A549 (cell line): ENCODE measurements around the gene SH3BGR. TPM values are rescaled to one million over a fixed set of nuclear protein-coding genes. Genes with fewer than 3 reads are reported as not detected.

ENCODE experiments used
- ATAC-seq, 2 experiments: fragments of 200-7000 bp in 1 of 2; fragments of >200 bp in 1 of 2; cut with Nextera tagmentation in 1 of 2; cut with Tn5 transposase in 1 of 2; 3 replicates each; pipeline versions ENCODE4 v1.8.0 to v1.9.1; 2018 to 2020; ENCODE audit warnings: mild to moderate bottlenecking in 1 of 2, moderate library complexity in 1 of 2
- CTCF ChIA-PET: fragments of 300-600 bp; sonication (Branson Sonifier 250); formaldehyde crosslinking; extraction: SDS; loops from one replicate; lab custom pipeline; 2021; ENCODE audit warnings: antibody characterized with exemption, inconsistent platforms; lab: Yijun Ruan, JAX
- POLR2A ChIA-PET: fragments of 350-600 bp; formaldehyde crosslinking; extraction: SDS; loops from one replicate; lab custom pipeline; 2021; ENCODE audit warnings: antibody characterized with exemption, inconsistent platforms; lab: Yijun Ruan, JAX
- DNase-seq, 2 experiments: peaks; one replicate each; pipeline versions ENCODE4 v3.0.0 to v3.0.0-alpha.2; 2011 to 2016; ENCODE audit warnings: low read depth in 1 of 2, low spot score in 1 of 2
- FAIRE-seq: peaks from 2 replicates; lab custom pipeline; 2011; peaks lifted over from hg19 to GRCh38; lab: Jason Lieb, UNC
- H3K27ac ChIP-seq, 2 experiments: fragments of >200 bp; sonication (Bioruptor Twin); formaldehyde crosslinking; 3 replicates each; pipeline ENCODE4 v1.5.1; 2016 to 2017
- H3K4me1 ChIP-seq: fragments of >200 bp; sonication (Bioruptor Twin); formaldehyde crosslinking; 3 replicates; pipeline ENCODE4 v1.6.1; 2016
- H3K4me2 ChIP-seq: fragments of >200 bp; sonication (Bioruptor Twin); formaldehyde crosslinking; 3 replicates; pipeline ENCODE4 v1.6.1; 2016
- H3K4me3 ChIP-seq: fragments of >200 bp; sonication (Bioruptor Twin); formaldehyde crosslinking; 3 replicates; pipeline ENCODE4 v1.5.1; 2016
- H3K9me3 ChIP-seq: fragments of >200 bp; sonication (Bioruptor Twin); formaldehyde crosslinking; 3 replicates; pipeline ENCODE4 v1.6.1; 2016
- BCL3 ChIP-seq: fragments of >200 bp; sonication (Bioruptor Twin); formaldehyde crosslinking; IDR thresholded peaks from 3 replicates; pipeline ENCODE4 v1.6.1; 2016
- CTCF ChIP-seq: fragments of >200 bp; sonication (Bioruptor Twin); formaldehyde crosslinking; IDR thresholded peaks from 3 replicates; pipeline ENCODE4 v1.5.1; 2016
- E2F6 ChIP-seq: IDR thresholded peaks from 2 replicates; pipeline ENCODE4 v1.6.1; 2012; ENCODE audit warnings: low read depth, borderline replicate concordance
- EHMT2 ChIP-seq: fragments of 200-600 bp; sonication (generic); IDR thresholded peaks from 2 replicates; pipeline ENCODE4 v1.6.1; 2016; ENCODE audit warnings: antibody characterized with exemption, low read depth, mild to moderate bottlenecking, moderate library complexity
- ESRRA ChIP-seq: fragments of 150-350 bp; IDR thresholded peaks from 2 replicates; pipeline ENCODE4 v1.6.1; 2014; ENCODE audit warnings: mild to moderate bottlenecking, low read length, borderline replicate concordance
- FOSL2 ChIP-seq, 2 experiments: fragments of 450-650 bp in 1 of 2; fragments of >200 bp in 1 of 2; sonication (Bioruptor Twin) in 1 of 2; formaldehyde crosslinking; IDR thresholded peaks; 2 replicates each; pipeline versions ENCODE4 v1.5.0 to v1.6.1; 2016 to 2020; ENCODE audit warnings: mild to moderate bottlenecking in 1 of 2, moderate library complexity in 1 of 2
- FOXS1 ChIP-seq: fragments of 250-450 bp; sonication (Bioruptor Pico); IDR thresholded peaks from 2 replicates; pipeline ENCODE4 v1.5.0; 2020; ENCODE audit warnings: mild to moderate bottlenecking, moderate library complexity
- HEYL ChIP-seq: fragments of 250-450 bp; sonication (Bioruptor Pico); IDR thresholded peaks from 2 replicates; pipeline ENCODE4 v1.8.0; 2021; ENCODE audit warnings: mild to moderate bottlenecking, moderate library complexity
- HMGXB4 ChIP-seq: fragments of 250-450 bp; sonication (Bioruptor Pico); IDR thresholded peaks from 2 replicates; pipeline ENCODE4 v1.5.0; 2021; ENCODE audit warnings: mild to moderate bottlenecking, moderate library complexity, borderline replicate concordance
- HOXA7 ChIP-seq: fragments of 250-450 bp; sonication (Bioruptor Pico); IDR thresholded peaks from 2 replicates; pipeline ENCODE4 v1.5.0; 2020; ENCODE audit warnings: mild to moderate bottlenecking, moderate library complexity
- JUN ChIP-seq, 2 experiments: fragments of >200 bp; sonication (Bioruptor Twin); formaldehyde crosslinking; IDR thresholded peaks; 2 replicates in 1 of 2; 3 replicates in 1 of 2; pipeline ENCODE4 v1.6.1; 2016 to 2017
- MAFK ChIP-seq: fragments of 450-650 bp; IDR thresholded peaks from 2 replicates; pipeline ENCODE4 v1.6.1; 2014; ENCODE audit not compliant: partially characterized antibody
- MAX ChIP-seq: IDR thresholded peaks from 2 replicates; pipeline ENCODE4 v1.6.1; 2012
- MAZ ChIP-seq: fragments of 150-350 bp; IDR thresholded peaks from 2 replicates; pipeline ENCODE4 v1.6.1; 2014; ENCODE audit warnings: antibody characterized with exemption, low read depth, low read length, borderline replicate concordance
- NR3C1 ChIP-seq: fragments of >200 bp; sonication (Bioruptor Twin); formaldehyde crosslinking; IDR thresholded peaks from 3 replicates; pipeline ENCODE4 v1.6.1; 2017
- PBX3 ChIP-seq: IDR thresholded peaks from 2 replicates; pipeline ENCODE4 v1.6.1; 2012
- POLR2A ChIP-seq: IDR thresholded peaks from 2 replicates; pipeline ENCODE4 v1.6.1; 2012; ENCODE audit warnings: mild to moderate bottlenecking, low read length
- POLR2AphosphoS2 ChIP-seq: conservative IDR thresholded peaks from 2 replicates; pipeline ENCODE4 v1.6.1; 2012; ENCODE audit warnings: low read length, improper control_type of control experiment, inconsistent platforms
- RAD21 ChIP-seq, 2 experiments: fragments of >200 bp in 1 of 2; sonication (Bioruptor Twin) in 1 of 2; formaldehyde crosslinking in 1 of 2; IDR thresholded peaks in 1 of 2; conservative IDR thresholded peaks in 1 of 2; 2 replicates in 1 of 2; 3 replicates in 1 of 2; pipeline ENCODE4 v1.6.1; 2012 to 2018; ENCODE audit warnings: inconsistent platforms in 1 of 2
- REST ChIP-seq: fragments of 200-600 bp; sonication (generic); IDR thresholded peaks from 2 replicates; pipeline ENCODE4 v1.6.1; 2016; ENCODE audit warnings: antibody characterized with exemption, mild to moderate bottlenecking, moderate library complexity
- RFX5 ChIP-seq: fragments of 450-650 bp; IDR thresholded peaks from 2 replicates; pipeline ENCODE4 v1.7.1; 2014; ENCODE audit warnings: antibody characterized with exemption, mild to moderate bottlenecking, moderate library complexity
- RNF2 ChIP-seq: fragments of 200-600 bp; sonication (generic); IDR thresholded peaks from 2 replicates; pipeline ENCODE4 v1.6.1; 2016; ENCODE audit warnings: low read depth, mild to moderate bottlenecking, antibody characterized with exemption, moderate library complexity, borderline replicate concordance
- SREBF2 ChIP-seq: fragments of 450-650 bp; IDR thresholded peaks from 2 replicates; pipeline ENCODE4 v1.6.1; 2014; ENCODE audit warnings: mild to moderate bottlenecking, moderate library complexity
- ZFP36 ChIP-seq: fragments of 450-650 bp; IDR thresholded peaks from 2 replicates; pipeline ENCODE4 v1.6.1; 2014; ENCODE audit warnings: borderline replicate concordance; ENCODE audit not compliant: partially characterized antibody
- WGBS: methylation state at CpG from one replicate; pipeline ENCODE4 v1.1.6; 2017; ENCODE audit errors: missing lambda C conversion rate; 5-methylcytosine and 5-hydroxymethylcytosine counted together
- polyA plus RNA-seq, 4 experiments: library from polyadenylated mRNA; depleted of rRNA in 3 of 4; stranded (reverse); fragments of >200 nt; fragmentation: RNase III in 1 of 4; extraction: RNeasy Plus Mini Kit Qiagen cat#74134 plus additional on column Dnase treatment in 1 of 4; gene quantifications; 2 replicates in 3 of 4; 3 replicates in 1 of 4; pipeline ENCODE4 v1.2.3, GENCODE V29; 2011 to 2017

SH3BGR gene
- polyA plus RNA-seq, 2 of the 4 experiments (the other 2 are of a cell fraction), result 1.0 to 3.0 TPM

- no peak for DNase-seq
- no peaks in the 10 kb centered on the region for H3K4me1 ChIP-seq
- TF ChIP-seq RNF2 (no peak), FOXS1 (CRISPR knock-in tag) (no peak), RAD21 (conservative IDR thresholded peaks at IDR 0.05 in 1 of 2, IDR thresholded peaks at IDR 0.05 in 1 of 2) (no peak), RFX5 (no peak), BCL3 (no peak), E2F6 (no peak), SREBF2 (no peak), POLR2AphosphoS2 (no peak), HMGXB4 (CRISPR knock-in tag) (no peak), MAFK (no peak), EHMT2 (no peak), REST (no peak), FOSL2 (IDR thresholded peaks at IDR 0.05) (no peak), FOSL2 (CRISPR knock-in tag; IDR thresholded peaks at IDR 0.05) (no peak)
- 54% methylated on average over 4 of the region's 4 CpGs for WGBS
- H3K27ac ChIP-seq, result no peak overlapping the region
- no peak for ATAC-seq
- FAIRE-seq, result no peak
- no peaks in the 10 kb centered on the region for H3K9me3 ChIP-seq
- POLR2A ChIA-PET, result no interaction called here
- H3K4me2 ChIP-seq, result no peak overlapping the region
- CTCF ChIA-PET, result no interaction called here
- no peak overlapping the region for H3K4me3 ChIP-seq
These were observed 16.8 kb upstream of the SH3BGR start for GRCh38 chr21:39434950-39435349.

- DNase-seq (no peak), FAIRE-seq (no peak), ATAC-seq (no peak)
- 3% methylated on average over 1 of the region's 1 CpG for WGBS
- Histone ChIP-seq H3K4me2 (no peak overlapping the region), H3K27ac (no peak overlapping the region), H3K4me3 (no peak overlapping the region), H3K4me1 (no peaks in the 10 kb centered on the region), H3K9me3 (no peaks in the 10 kb centered on the region)
- CTCF ChIA-PET, result interaction anchor here (3.7 kb wide), 1 partner anchor 9 kb away, joined by 29 read pairs; no protein-coding TSS in a partner anchor
- POLR2A ChIA-PET, result no interaction called here
- no peak for TF ChIP-seq MAX
- no peak for TF ChIP-seq RNF2
- no peak for TF ChIP-seq HMGXB4 (CRISPR knock-in tag)
- no peak for TF ChIP-seq PBX3
- TF ChIP-seq POLR2A, result no peak
- TF ChIP-seq FOSL2 (IDR thresholded peaks at IDR 0.05), result no peak
- no peak for TF ChIP-seq FOSL2 (CRISPR knock-in tag; IDR thresholded peaks at IDR 0.05)
- TF ChIP-seq HOXA7 (CRISPR knock-in tag), result no peak
- no peak for TF ChIP-seq ZFP36
- no peak for TF ChIP-seq MAZ
- TF ChIP-seq HEYL (CRISPR knock-in tag), result no peak
- TF ChIP-seq CTCF, result no peak
- TF ChIP-seq JUN (IDR thresholded peaks at IDR 0.05), result no peak
- no peak for TF ChIP-seq NR3C1
- no peak for TF ChIP-seq ESRRA
These were observed 12.5 kb upstream of the SH3BGR start for GRCh38 chr21:39439232-39439631.
